ENCODE results near the gene RPL12. TPM values are rescaled to one million over a fixed set of nuclear protein-coding genes. Genes with fewer than 3 reads are reported as not detected.
A peak's percentile ranks its signal among the peaks of the same experiment; 100 is the strongest.

The RPL12 gene
- total RNA-seq, 1 donor = 1,103 TPM

DNA sequence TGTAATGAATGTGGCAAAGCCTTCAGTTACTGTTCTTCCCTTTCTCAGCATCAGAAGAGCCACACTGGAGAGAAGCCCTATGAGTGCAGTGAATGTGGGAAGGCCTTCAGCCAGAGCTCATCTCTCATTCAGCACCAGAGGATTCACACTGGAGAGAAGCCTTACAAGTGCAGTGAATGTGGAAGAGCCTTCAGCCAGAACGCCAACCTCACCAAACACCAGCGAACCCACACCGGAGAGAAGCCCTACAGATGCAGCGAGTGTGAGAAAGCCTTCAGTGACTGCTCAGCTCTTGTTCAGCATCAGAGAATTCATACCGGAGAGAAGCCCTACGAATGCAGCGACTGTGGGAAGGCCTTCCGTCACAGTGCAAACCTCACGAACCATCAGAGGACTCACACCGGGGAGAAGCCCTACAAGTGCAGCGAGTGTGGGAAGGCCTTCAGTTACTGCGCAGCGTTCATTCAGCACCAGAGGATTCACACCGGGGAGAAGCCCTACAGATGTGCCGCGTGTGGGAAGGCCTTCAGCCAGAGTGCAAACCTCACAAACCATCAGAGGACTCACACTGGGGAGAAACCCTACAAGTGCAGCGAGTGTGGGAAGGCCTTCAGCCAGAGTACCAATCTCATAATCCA lies 6.8 kb downstream of the RPL12 start:
- peaks cover 14% of the 10 kb centered on the region for H3K79me2 ChIP-seq (ENCODE audit: insufficient read depth, low read length)
- peaks cover 84% of the 10 kb centered on the region for H3K36me3 ChIP-seq (ENCODE audit: insufficient read depth, low read length)
- H2AFZ ChIP-seq (ENCODE audit: low read length) = no peak overlapping the region
- peaks cover 14% of the 10 kb centered on the region for H3K9me3 ChIP-seq (ENCODE audit: low read depth, low read length)
- peak; percentile 44 for DNase-seq (ENCODE audit: insufficient read length, low spot score, missing footprints)
- no peak overlapping the region for H3K4me2 ChIP-seq (ENCODE audit: insufficient read depth, low read length)
- peaks cover 15% of the 10 kb centered on the region for H3K4me1 ChIP-seq (ENCODE audit: insufficient read depth, low read length)
- no peaks in the 10 kb centered on the region for H3K27me3 ChIP-seq (ENCODE audit: insufficient read depth, low read length)
- H3K4me3 ChIP-seq (ENCODE audit: insufficient read depth, low read length) = no peak overlapping the region
- H4K20me1 ChIP-seq (ENCODE audit: insufficient read depth, low read length) = peaks cover 33% of the 10 kb centered on the region
- H3K27ac ChIP-seq (ENCODE audit: low read depth, low read length) = no peak overlapping the region
- TF ChIP-seq, protein P1, sequence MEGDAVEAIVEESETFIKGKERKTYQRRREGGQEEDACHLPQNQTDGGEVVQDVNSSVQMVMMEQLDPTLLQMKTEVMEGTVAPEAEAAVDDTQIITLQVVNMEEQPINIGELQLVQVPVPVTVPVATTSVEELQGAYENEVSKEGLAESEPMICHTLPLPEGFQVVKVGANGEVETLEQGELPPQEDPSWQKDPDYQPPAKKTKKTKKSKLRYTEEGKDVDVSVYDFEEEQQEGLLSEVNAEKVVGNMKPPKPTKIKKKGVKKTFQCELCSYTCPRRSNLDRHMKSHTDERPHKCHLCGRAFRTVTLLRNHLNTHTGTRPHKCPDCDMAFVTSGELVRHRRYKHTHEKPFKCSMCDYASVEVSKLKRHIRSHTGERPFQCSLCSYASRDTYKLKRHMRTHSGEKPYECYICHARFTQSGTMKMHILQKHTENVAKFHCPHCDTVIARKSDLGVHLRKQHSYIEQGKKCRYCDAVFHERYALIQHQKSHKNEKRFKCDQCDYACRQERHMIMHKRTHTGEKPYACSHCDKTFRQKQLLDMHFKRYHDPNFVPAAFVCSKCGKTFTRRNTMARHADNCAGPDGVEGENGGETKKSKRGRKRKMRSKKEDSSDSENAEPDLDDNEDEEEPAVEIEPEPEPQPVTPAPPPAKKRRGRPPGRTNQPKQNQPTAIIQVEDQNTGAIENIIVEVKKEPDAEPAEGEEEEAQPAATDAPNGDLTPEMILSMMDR (IDR thresholded peaks at IDR 0.05; ENCODE audit: extremely low read depth, low read depth, low read length) = no peak

DNA sequence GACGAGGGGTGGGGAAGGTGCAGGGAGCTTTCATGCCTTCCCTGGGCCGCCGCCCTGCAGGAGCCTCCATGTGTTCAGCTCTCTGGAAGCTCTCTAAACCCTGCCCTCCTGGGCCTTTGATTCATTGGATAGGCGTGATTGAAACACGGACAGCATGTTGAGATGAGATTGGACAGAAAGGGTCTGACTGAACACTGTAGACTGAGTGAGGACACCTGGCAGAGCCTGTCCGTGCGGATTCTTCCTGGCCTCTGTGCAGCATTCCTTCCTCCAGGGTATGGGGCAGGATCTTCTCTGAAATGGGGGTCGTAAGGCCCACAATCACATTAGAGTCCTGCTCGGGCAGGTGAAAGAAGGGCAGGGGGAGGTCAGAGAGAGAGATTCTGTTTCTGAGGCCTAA lies 12.8 kb downstream of the RPL12 start:
- TF ChIP-seq, protein P1 (IDR thresholded peaks at IDR 0.05; ENCODE audit: extremely low read depth, low read depth, low read length) = no peak
- Histone ChIP-seq H3K9me3 (ENCODE audit: low read depth, low read length) (no peaks in the 10 kb centered on the region), H2AFZ (ENCODE audit: low read length) (no peak overlapping the region), H3K4me2 (ENCODE audit: insufficient read depth, low read length) (no peak overlapping the region), H3K27me3 (ENCODE audit: insufficient read depth, low read length) (no peaks in the 10 kb centered on the region), H3K79me2 (ENCODE audit: insufficient read depth, low read length) (no peaks in the 10 kb centered on the region), H3K4me3 (ENCODE audit: insufficient read depth, low read length) (no peak overlapping the region), H3K27ac (ENCODE audit: low read depth, low read length) (no peak overlapping the region), H3K36me3 (ENCODE audit: insufficient read depth, low read length) (peaks cover 85% of the 10 kb centered on the region), H4K20me1 (ENCODE audit: insufficient read depth, low read length) (no peaks in the 10 kb centered on the region), H3K4me1 (ENCODE audit: insufficient read depth, low read length) (no peaks in the 10 kb centered on the region)
- no peak for DNase-seq (ENCODE audit: insufficient read length, low spot score, missing footprints)

DNA sequence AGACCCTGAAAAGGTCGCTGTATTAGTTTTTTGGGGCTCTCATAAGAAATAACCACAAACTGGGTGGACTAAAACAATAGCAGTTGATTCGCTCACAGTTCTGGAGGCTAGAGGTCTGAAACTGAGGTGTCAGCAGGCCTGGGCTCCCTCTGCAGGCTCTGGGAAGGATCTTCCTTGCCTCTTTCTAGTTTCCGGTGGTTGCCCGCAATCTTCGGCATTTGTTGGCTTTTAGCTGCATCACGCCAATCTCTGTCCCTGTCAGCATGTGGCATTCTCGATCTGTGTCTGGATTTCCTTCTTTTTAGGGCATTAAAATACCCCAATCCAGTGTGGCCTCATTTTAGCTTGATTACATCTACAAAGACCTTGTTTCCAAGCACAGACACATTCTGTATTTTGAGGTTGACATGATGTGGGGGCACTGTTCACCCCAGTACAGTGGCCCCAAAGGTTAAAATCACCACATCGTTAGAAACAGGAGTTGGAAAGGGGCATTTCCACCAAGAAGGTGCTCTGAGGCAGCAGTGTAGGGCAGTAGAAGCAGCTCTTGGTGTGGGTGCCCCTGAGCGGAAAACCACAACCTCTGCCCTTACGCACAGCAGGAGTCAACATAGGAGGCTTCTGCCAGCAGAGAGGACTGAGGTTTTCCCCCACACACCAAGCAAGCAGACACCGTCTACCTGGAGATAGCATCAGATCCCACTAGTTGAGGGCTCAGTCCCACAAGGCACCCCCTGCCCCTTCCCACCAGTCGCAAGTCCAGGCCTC lies 13.5 kb downstream of the RPL12 start:
- Histone ChIP-seq H3K4me3 (ENCODE audit: insufficient read depth, low read length) (no peak overlapping the region), H2AFZ (ENCODE audit: low read length) (no peak overlapping the region), H3K27me3 (ENCODE audit: insufficient read depth, low read length) (no peaks in the 10 kb centered on the region), H3K79me2 (ENCODE audit: insufficient read depth, low read length) (peaks cover 3% of the 10 kb centered on the region), H4K20me1 (ENCODE audit: insufficient read depth, low read length) (peaks cover 5% of the 10 kb centered on the region), H3K9me3 (ENCODE audit: low read depth, low read length) (no peaks in the 10 kb centered on the region), H3K27ac (ENCODE audit: low read depth, low read length) (no peak overlapping the region), H3K4me1 (ENCODE audit: insufficient read depth, low read length) (no peaks in the 10 kb centered on the region), H3K4me2 (ENCODE audit: insufficient read depth, low read length) (no peak overlapping the region), H3K36me3 (ENCODE audit: insufficient read depth, low read length) (peaks cover 84% of the 10 kb centered on the region)
- peak; percentile 46 for DNase-seq (ENCODE audit: insufficient read length, low spot score, missing footprints)
- TF ChIP-seq, protein P1 (IDR thresholded peaks at IDR 0.05; ENCODE audit: extremely low read depth, low read depth, low read length) = no peak

DNA sequence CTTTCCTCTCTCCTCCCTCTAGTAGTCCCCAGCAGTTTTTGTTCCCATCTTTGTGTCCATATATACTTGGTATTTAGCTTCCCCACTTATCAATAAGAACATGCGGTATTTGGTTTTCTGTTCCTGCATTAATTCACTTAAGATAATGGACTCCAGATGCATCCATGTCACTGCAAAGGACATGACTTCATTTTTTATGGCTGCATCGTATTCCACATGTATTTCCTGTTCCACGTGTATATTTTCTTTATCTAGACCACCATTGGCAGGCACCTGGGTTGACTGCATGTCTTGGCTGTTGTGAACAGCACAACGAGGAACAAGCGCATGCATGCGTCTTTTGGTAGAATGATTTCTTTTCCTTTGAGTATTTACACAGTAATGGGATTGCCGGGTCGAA lies 20.8 kb downstream of the RPL12 start:
- Histone ChIP-seq H3K4me1 (ENCODE audit: insufficient read depth, low read length) (peaks cover 6% of the 10 kb centered on the region), H3K27me3 (ENCODE audit: insufficient read depth, low read length) (no peaks in the 10 kb centered on the region), H4K20me1 (ENCODE audit: insufficient read depth, low read length) (peaks cover 14% of the 10 kb centered on the region), H3K79me2 (ENCODE audit: insufficient read depth, low read length) (peaks cover 46% of the 10 kb centered on the region), H3K27ac (ENCODE audit: low read depth, low read length) (no peak overlapping the region), H3K4me2 (ENCODE audit: insufficient read depth, low read length) (no peak overlapping the region), H3K9me3 (ENCODE audit: low read depth, low read length) (no peaks in the 10 kb centered on the region), H3K36me3 (ENCODE audit: insufficient read depth, low read length) (peaks cover 51% of the 10 kb centered on the region), H3K4me3 (ENCODE audit: insufficient read depth, low read length) (no peak overlapping the region), H2AFZ (ENCODE audit: low read length) (no peak overlapping the region)
- TF ChIP-seq, protein P1 (IDR thresholded peaks at IDR 0.05; ENCODE audit: extremely low read depth, low read depth, low read length) = no peak
- no peak for DNase-seq (ENCODE audit: insufficient read length, low spot score, missing footprints)

Data from osteoblast (primary cell).